HEK293 (cell line): Measurements from ENCODE around the gene ICOS.

ENCODE experiments used
- CTCF ChIA-PET: fragments of 350-600 bp; formaldehyde crosslinking; extraction: SDS; loops from one replicate; lab custom pipeline; 2021; ENCODE audit warnings: antibody characterized with exemption; lab: Yijun Ruan, JAX
- POLR2A ChIA-PET: fragments of 300-600 bp; formaldehyde crosslinking; extraction: SDS; loops from one replicate; lab custom pipeline; 2020; ENCODE audit warnings: antibody characterized with exemption, inconsistent platforms; lab: Yijun Ruan, JAX
- H3K27ac ChIP-seq: fragments of 200-500 bp; sonication (Bioruptor generic); 2 replicates; pipeline ENCODE4 v1.5.1; 2014; ENCODE audit warnings: low read depth, low read length, control low read depth, inconsistent platforms; ENCODE audit errors: extremely low read depth
- H3K36me3 ChIP-seq, 2 experiments: fragments of 200-500 bp in 1 of 2; sonication (Bioruptor generic) in 1 of 2; 1 replicate in 1 of 2; 2 replicates in 1 of 2; pipeline ENCODE4 v1.5.1; 2014 to 2017; ENCODE audit warnings: inconsistent platforms in 2 of 2, low read length in 2 of 2; ENCODE audit not compliant: control insufficient read depth in 2 of 2, insufficient read depth in 1 of 2
- H3K4me1 ChIP-seq: fragments of 200-500 bp; sonication (Bioruptor generic); 2 replicates; pipeline ENCODE4 v1.5.1; 2014; ENCODE audit warnings: mild to moderate bottlenecking, low read length, inconsistent platforms; ENCODE audit not compliant: control insufficient read depth, insufficient read depth
- H3K4me3 ChIP-seq: 2 replicates; pipeline ENCODE4 v1.5.1; 2011; ENCODE audit warnings: low read depth, mild to moderate bottlenecking, control low read depth, low read length, moderate library complexity
- H3K9me3 ChIP-seq: fragments of 200-500 bp; sonication (Bioruptor generic); 2 replicates; pipeline ENCODE4 v1.5.1; 2014; ENCODE audit warnings: low read depth, low read length, inconsistent platforms; ENCODE audit not compliant: control insufficient read depth, insufficient read depth
- GFI1B ChIP-seq: fragments of 450-650 bp; formaldehyde crosslinking; IDR thresholded peaks from 2 replicates; pipeline ENCODE4 v1.5.1; 2016; ENCODE audit warnings: missing biosample characterization, missing genetic modification characterization
- OVOL3 ChIP-seq: fragments of 450-650 bp; formaldehyde crosslinking; IDR thresholded peaks from 2 replicates; pipeline ENCODE4 v1.5.1; 2016; ENCODE audit warnings: missing biosample characterization, missing genetic modification characterization
- SCRT2 ChIP-seq: fragments of 450-650 bp; formaldehyde crosslinking; IDR thresholded peaks from 2 replicates; pipeline ENCODE4 v1.5.1; 2016; ENCODE audit warnings: missing biosample characterization, missing genetic modification characterization
- ZBTB7A ChIP-seq: fragments of 450-650 bp; formaldehyde crosslinking; IDR thresholded peaks from 2 replicates; pipeline ENCODE4 v1.5.1; 2016; ENCODE audit warnings: low read depth, missing biosample characterization, missing genetic modification characterization
- ZEB2 ChIP-seq: fragments of 450-650 bp; formaldehyde crosslinking; IDR thresholded peaks from 2 replicates; pipeline ENCODE4 v1.5.1; 2016; ENCODE audit warnings: missing biosample characterization, missing genetic modification characterization
- ZNF155 ChIP-seq: fragments of 450-650 bp; formaldehyde crosslinking; IDR thresholded peaks from 2 replicates; pipeline ENCODE4 v1.5.1; 2016; ENCODE audit warnings: missing biosample characterization, missing genetic modification characterization
- ZNF248 ChIP-seq: fragments of 450-650 bp; formaldehyde crosslinking; IDR thresholded peaks from 2 replicates; pipeline ENCODE4 v1.5.1; 2017; ENCODE audit warnings: missing biosample characterization, missing genetic modification characterization
- ZNF473 ChIP-seq: fragments of 450-650 bp; formaldehyde crosslinking; IDR thresholded peaks from 2 replicates; pipeline ENCODE4 v1.5.1; 2017; ENCODE audit warnings: missing biosample characterization, missing genetic modification characterization
- ZNF48 ChIP-seq: fragments of 450-650 bp; formaldehyde crosslinking; IDR thresholded peaks from 2 replicates; pipeline ENCODE4 v1.5.1; 2016; ENCODE audit warnings: missing biosample characterization, missing genetic modification characterization
- ZNF548 ChIP-seq: fragments of 450-650 bp; formaldehyde crosslinking; IDR thresholded peaks from 2 replicates; pipeline ENCODE4 v1.5.1; 2016; ENCODE audit warnings: missing biosample characterization, missing genetic modification characterization
- ZNF610 ChIP-seq: fragments of 450-650 bp; formaldehyde crosslinking; IDR thresholded peaks from 2 replicates; pipeline ENCODE4 v1.5.1; 2016; ENCODE audit warnings: missing biosample characterization, missing genetic modification characterization, borderline replicate concordance
- ZNF660 ChIP-seq: fragments of 450-650 bp; IDR thresholded peaks from 2 replicates; pipeline ENCODE4 v1.5.1; 2018; ENCODE audit warnings: missing biosample characterization, mild to moderate bottlenecking, missing genetic modification characterization
- ZNF664 ChIP-seq: fragments of 450-650 bp; formaldehyde crosslinking; IDR thresholded peaks from 2 replicates; pipeline ENCODE4 v1.5.1; 2016; ENCODE audit warnings: missing biosample characterization, missing genetic modification characterization
- ZNF701 ChIP-seq: fragments of 450-650 bp; formaldehyde crosslinking; IDR thresholded peaks from 2 replicates; pipeline ENCODE4 v1.5.1; 2016; ENCODE audit warnings: missing biosample characterization, missing genetic modification characterization
- ZNF707 ChIP-seq: fragments of 450-650 bp; formaldehyde crosslinking; IDR thresholded peaks from 2 replicates; pipeline ENCODE4 v1.5.1; 2016; ENCODE audit warnings: missing biosample characterization, missing genetic modification characterization
- ZNF76 ChIP-seq: fragments of 450-650 bp; formaldehyde crosslinking; IDR thresholded peaks from 2 replicates; pipeline ENCODE4; 2016; ENCODE audit warnings: low read depth, missing biosample characterization, missing genetic modification characterization, borderline replicate concordance
- TF ChIP-seq, protein P1 (sequence below): fragments of 450-650 bp; formaldehyde crosslinking; IDR thresholded peaks from 2 replicates; pipeline ENCODE4 v1.5.1; 2017; ENCODE audit warnings: missing biosample characterization, missing genetic modification characterization
- TF ChIP-seq, protein P2 (sequence below): fragments of 450-650 bp; formaldehyde crosslinking; IDR thresholded peaks from 2 replicates; pipeline ENCODE4 v1.5.1; 2016; ENCODE audit warnings: missing biosample characterization, missing genetic modification characterization
- TF ChIP-seq, protein P3 (sequence below): fragments of 450-650 bp; formaldehyde crosslinking; IDR thresholded peaks from 2 replicates; pipeline ENCODE4 v1.5.1; 2016; ENCODE audit warnings: missing biosample characterization, missing genetic modification characterization
- TF ChIP-seq, protein P4 (sequence below): fragments of 450-650 bp; formaldehyde crosslinking; IDR thresholded peaks from 2 replicates; pipeline ENCODE4 v1.5.1; 2016; ENCODE audit warnings: missing biosample characterization, missing genetic modification characterization, low read depth
- TF ChIP-seq, protein P5 (sequence below): fragments of 450-650 bp; formaldehyde crosslinking; IDR thresholded peaks from 2 replicates; pipeline ENCODE4 v1.5.1; 2016; ENCODE audit warnings: missing biosample characterization, missing genetic modification characterization
- TF ChIP-seq, protein P6 (sequence below): fragments of 450-650 bp; formaldehyde crosslinking; IDR thresholded peaks from 2 replicates; pipeline ENCODE4 v1.5.1; 2017; ENCODE audit warnings: missing biosample characterization, mild to moderate bottlenecking, missing genetic modification characterization, moderate library complexity

Gene ICOS

DNA sequence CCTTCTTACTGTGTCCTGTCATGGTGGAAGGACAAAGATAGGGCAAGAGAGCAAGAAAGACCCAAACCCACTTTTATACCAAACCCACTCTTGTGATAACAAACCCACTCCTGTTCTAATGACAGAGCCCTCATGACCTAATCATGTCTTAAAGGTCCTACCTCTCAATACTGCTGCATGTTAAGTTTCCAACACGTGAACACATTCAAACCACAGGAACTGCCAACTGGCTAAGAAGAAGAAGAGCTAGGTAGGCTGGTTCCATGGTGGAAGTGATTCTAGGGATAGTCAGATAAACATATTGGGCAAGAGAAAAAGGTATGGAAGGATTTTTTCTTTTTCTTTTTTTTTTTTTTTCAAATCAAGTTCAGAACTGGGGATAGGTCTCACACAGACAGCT is 47.0 kb upstream of the ICOS start (continued):
- TF ChIP-seq, protein P1, sequence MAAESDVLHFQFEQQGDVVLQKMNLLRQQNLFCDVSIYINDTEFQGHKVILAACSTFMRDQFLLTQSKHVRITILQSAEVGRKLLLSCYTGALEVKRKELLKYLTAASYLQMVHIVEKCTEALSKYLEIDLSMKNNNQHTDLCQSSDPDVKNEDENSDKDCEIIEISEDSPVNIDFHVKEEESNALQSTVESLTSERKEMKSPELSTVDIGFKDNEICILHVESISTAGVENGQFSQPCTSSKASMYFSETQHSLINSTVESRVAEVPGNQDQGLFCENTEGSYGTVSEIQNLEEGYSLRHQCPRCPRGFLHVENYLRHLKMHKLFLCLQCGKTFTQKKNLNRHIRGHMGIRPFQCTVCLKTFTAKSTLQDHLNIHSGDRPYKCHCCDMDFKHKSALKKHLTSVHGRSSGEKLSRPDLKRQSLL (tag by site-specific recombination): no peak
- no peak for TF ChIP-seq SCRT2

DNA sequence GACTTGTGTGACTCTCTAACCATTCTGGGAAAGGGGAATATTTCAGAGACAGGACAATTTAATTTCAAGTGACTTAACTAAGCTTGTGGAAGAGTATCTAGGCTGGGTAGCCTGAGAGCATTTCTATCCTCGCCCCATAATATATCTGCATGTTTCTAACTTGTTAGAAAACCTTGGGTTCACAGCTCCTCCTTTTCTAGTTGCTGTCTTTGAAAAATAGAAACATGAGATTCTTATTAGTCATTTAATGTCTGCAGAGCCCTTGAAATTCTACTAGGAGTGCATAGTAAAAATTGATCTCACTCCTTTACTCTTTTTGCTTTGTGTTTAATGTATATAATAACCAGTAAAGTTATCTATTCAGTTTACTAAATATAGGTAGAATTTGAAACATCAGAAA is 46.6 kb upstream of the ICOS start:
- POLR2A ChIA-PET: no interaction called here
- H3K4me1 ChIP-seq: no peaks in the 10 kb centered on the region
- no peak for TF ChIP-seq ZNF660 (tag by site-specific recombination)
- TF ChIP-seq ZNF473 (tag by site-specific recombination): no peak
- TF ChIP-seq ZNF548 (tag by site-specific recombination): no peak
- no peak for TF ChIP-seq ZBTB7A (tag by site-specific recombination)
- no peak for TF ChIP-seq ZEB2 (tag by site-specific recombination)
- TF ChIP-seq, protein P2, sequence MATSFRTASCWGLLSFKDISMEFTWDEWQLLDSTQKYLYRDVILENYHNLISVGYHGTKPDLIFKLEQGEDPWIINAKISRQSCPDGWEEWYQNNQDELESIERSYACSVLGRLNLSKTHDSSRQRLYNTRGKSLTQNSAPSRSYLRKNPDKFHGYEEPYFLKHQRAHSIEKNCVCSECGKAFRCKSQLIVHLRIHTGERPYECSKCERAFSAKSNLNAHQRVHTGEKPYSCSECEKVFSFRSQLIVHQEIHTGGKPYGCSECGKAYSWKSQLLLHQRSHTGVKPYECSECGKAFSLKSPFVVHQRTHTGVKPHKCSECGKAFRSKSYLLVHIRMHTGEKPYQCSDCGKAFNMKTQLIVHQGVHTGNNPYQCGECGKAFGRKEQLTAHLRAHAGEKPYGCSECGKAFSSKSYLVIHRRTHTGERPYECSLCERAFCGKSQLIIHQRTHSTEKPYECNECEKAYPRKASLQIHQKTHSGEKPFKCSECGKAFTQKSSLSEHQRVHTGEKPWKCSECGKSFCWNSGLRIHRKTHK (tag by site-specific recombination): no peak
- TF ChIP-seq, protein P3, sequence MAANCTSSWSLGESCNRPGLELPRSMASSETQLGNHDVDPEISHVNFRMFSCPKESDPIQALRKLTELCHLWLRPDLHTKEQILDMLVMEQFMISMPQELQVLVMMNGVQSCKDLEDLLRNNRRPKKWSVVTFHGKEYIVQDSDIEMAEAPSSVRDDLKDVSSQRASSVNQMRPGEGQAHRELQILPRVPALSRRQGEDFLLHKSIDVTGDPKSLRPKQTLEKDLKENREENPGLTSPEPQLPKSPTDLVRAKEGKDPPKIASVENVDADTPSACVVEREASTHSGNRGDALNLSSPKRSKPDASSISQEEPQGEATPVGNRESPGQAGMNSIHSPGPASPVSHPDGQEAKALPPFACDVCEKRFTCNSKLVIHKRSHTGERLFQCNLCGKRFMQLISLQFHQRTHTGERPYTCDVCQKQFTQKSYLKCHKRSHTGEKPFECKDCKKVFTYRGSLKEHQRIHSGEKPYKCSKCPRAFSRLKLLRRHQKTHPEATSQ (tag by site-specific recombination): no peak
- TF ChIP-seq, protein P4, sequence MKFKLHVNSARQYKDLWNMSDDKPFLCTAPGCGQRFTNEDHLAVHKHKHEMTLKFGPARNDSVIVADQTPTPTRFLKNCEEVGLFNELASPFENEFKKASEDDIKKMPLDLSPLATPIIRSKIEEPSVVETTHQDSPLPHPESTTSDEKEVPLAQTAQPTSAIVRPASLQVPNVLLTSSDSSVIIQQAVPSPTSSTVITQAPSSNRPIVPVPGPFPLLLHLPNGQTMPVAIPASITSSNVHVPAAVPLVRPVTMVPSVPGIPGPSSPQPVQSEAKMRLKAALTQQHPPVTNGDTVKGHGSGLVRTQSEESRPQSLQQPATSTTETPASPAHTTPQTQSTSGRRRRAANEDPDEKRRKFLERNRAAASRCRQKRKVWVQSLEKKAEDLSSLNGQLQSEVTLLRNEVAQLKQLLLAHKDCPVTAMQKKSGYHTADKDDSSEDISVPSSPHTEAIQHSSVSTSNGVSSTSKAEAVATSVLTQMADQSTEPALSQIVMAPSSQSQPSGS (tag by site-specific recombination): no peak
- TF ChIP-seq ZNF248 (tag by site-specific recombination): no peak
- TF ChIP-seq, protein P5, sequence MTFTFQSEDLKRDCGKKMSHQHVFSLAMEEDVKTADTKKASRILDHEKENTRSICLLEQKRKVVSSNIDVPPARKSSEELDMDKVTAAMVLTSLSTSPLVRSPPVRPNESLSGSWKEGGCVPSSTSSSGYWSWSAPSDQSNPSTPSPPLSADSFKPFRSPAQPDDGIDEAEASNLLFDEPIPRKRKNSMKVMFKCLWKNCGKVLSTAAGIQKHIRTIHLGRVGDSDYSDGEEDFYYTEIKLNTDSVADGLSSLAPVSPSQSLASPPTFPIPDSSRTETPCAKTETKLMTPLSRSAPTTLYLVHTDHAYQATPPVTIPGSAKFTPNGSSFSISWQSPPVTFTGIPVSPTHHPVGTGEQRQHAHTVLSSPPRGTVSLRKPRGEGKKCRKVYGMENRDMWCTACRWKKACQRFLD (tag by site-specific recombination): no peak
- no peak for TF ChIP-seq ZNF664 (tag by site-specific recombination)
- TF ChIP-seq ZNF76 (tag by site-specific recombination): no peak
- TF ChIP-seq, protein P6, sequence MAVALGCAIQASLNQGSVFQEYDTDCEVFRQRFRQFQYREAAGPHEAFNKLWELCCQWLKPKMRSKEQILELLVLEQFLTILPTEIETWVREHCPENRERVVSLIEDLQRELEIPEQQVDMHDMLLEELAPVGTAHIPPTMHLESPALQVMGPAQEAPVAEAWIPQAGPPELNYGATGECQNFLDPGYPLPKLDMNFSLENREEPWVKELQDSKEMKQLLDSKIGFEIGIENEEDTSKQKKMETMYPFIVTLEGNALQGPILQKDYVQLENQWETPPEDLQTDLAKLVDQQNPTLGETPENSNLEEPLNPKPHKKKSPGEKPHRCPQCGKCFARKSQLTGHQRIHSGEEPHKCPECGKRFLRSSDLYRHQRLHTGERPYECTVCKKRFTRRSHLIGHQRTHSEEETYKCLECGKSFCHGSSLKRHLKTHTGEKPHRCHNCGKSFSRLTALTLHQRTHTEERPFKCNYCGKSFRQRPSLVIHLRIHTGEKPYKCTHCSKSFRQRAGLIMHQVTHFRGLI: no peak
- no peak for TF ChIP-seq ZNF701 (tag by site-specific recombination)
- no peak for TF ChIP-seq ZNF48 (tag by site-specific recombination)
- no peak for TF ChIP-seq ZNF155 (tag by site-specific recombination)
- TF ChIP-seq OVOL3: no peak
- TF ChIP-seq ZNF707 (tag by site-specific recombination): no peak
- no peak for TF ChIP-seq GFI1B (tag by site-specific recombination)
- TF ChIP-seq ZNF610 (tag by site-specific recombination): no peak
- H3K9me3 ChIP-seq: no peaks in the 10 kb centered on the region
- CTCF ChIA-PET: interaction anchor here (0.7 kb wide), 1 partner anchor 199 kb away, joined by 3 read pairs; no protein-coding TSS in a partner anchor
- H3K27ac ChIP-seq: no peak overlapping the region
- H3K4me3 ChIP-seq: no peak overlapping the region
- H3K36me3 ChIP-seq: no peaks in the 10 kb centered on the region
